GM12878 (cell line): ENCODE data around the gene HIF3A. TPM values are rescaled to one million over a fixed set of nuclear protein-coding genes. Genes with fewer than 3 reads are reported as not detected.
"Not testable (repeated sequence)": the region's sequence is repeated elsewhere in the genome, so short reads cannot be mapped to it uniquely, and the experiment has no call there.

ENCODE experiments used
- ATAC-seq: fragments of 200-7000 bp; cut with Tn5 transposase; 3 replicates; pipeline ENCODE4 v1.9.1; 2020; ENCODE audit warnings: mild to moderate bottlenecking, moderate library complexity
- BruUV-seq: library from RNA; stranded (reverse); fragments of 400-500 nt; replicated peaks from 2 replicates; lab custom pipeline; 2021; lab: Mats Ljungman, UMichigan
- CTCF ChIA-PET: fragments of 300-600 bp; sonication (Branson Sonifier 250); formaldehyde crosslinking; extraction: SDS; loops from one replicate; lab custom pipeline; 2021; ENCODE audit warnings: inconsistent platforms; lab: Yijun Ruan, JAX
- POLR2A ChIA-PET: fragments of 350-600 bp; formaldehyde crosslinking; extraction: SDS; loops from one replicate; lab custom pipeline; 2021; ENCODE audit warnings: inconsistent platforms; lab: Charles Lee
- RAD21 ChIA-PET: fragments of 300-600 bp; sonication (Branson Sonifier 250); formaldehyde crosslinking; loops from one replicate; lab custom pipeline; 2023; ENCODE audit warnings: antibody characterized with exemption; ENCODE audit not compliant: unreplicated experiment; lab: Charles Lee
- SMC1A ChIA-PET: fragments of 300-600 bp; sonication (Branson Sonifier 250); formaldehyde crosslinking; loops from one replicate; lab custom pipeline; 2023; ENCODE audit not compliant: unreplicated experiment, uncharacterized antibody; lab: Charles Lee
- DNase-seq: peaks from one replicate; pipeline ENCODE4 v3.0.0-alpha.2; 2011; ENCODE audit warnings: low read depth, low spot score
- FAIRE-seq: peaks from 3 replicates; lab custom pipeline; 2011; peaks lifted over from hg19 to GRCh38; lab: Jason Lieb, UNC
- H2AFZ ChIP-seq: 2 replicates; pipeline ENCODE4 v1.6.0; 2011; ENCODE audit warnings: low read depth, low read length, control low read depth; ENCODE audit not compliant: control insufficient read depth
- H3K27ac ChIP-seq: 2 replicates; pipeline ENCODE4 v1.5.1; 2011; ENCODE audit warnings: control low read depth; ENCODE audit not compliant: control insufficient read depth, insufficient read depth
- H3K27me3 ChIP-seq, 2 experiments: replicated peaks in 1 of 2; 2 replicates each; pipeline versions ENCODE4 v1.6.0 to v1.6.1; 2011; ENCODE audit warnings: low read length in 1 of 2; ENCODE audit not compliant: control insufficient read depth in 2 of 2, insufficient read depth in 2 of 2
- H3K36me3 ChIP-seq, 2 experiments: 2 replicates each; pipeline ENCODE4 v1.5.1; 2011; ENCODE audit warnings: low read length in 1 of 2; ENCODE audit not compliant: control insufficient read depth in 2 of 2, insufficient read depth in 2 of 2
- H3K4me1 ChIP-seq: 2 replicates; pipeline ENCODE4 v1.6.1; 2011; ENCODE audit warnings: mild to moderate bottlenecking, low read length, moderate library complexity, mixed read lengths; ENCODE audit not compliant: control insufficient read depth, insufficient read depth
- H3K4me2 ChIP-seq: 2 replicates; pipeline ENCODE4 v1.6.0; 2011; ENCODE audit warnings: control low read depth; ENCODE audit not compliant: control insufficient read depth, insufficient read depth
- H3K4me3 ChIP-seq: fragments of 200-600 bp; sonication (generic); 2 replicates; pipeline ENCODE4 v1.5.1; 2016
- H3K79me2 ChIP-seq: 2 replicates; pipeline ENCODE4 v1.6.0; 2011; ENCODE audit warnings: low read length; ENCODE audit not compliant: control insufficient read depth, insufficient read depth
- H3K9ac ChIP-seq: 2 replicates; pipeline ENCODE4 v1.8.0; 2011; ENCODE audit warnings: low read length, control low read depth, mixed read lengths; ENCODE audit not compliant: control insufficient read depth, insufficient read depth
- H3K9me3 ChIP-seq: replicated peaks from 3 replicates; pipeline ENCODE4 v1.5.1; 2011; ENCODE audit warnings: mild to moderate bottlenecking, low read length; ENCODE audit not compliant: control insufficient read depth, insufficient read depth
- H4K20me1 ChIP-seq: 2 replicates; pipeline ENCODE4 v1.6.0; 2011; ENCODE audit not compliant: control insufficient read depth, insufficient read depth
- BMI1 ChIP-seq: fragments of 450-650 bp; IDR thresholded peaks from 2 replicates; pipeline ENCODE4 v1.6.1; 2016; ENCODE audit warnings: mild to moderate bottlenecking, moderate library complexity, borderline replicate concordance
- CBFB ChIP-seq: IDR thresholded peaks from 2 replicates; pipeline ENCODE4 v1.6.1; 2016; ENCODE audit warnings: antibody characterized with exemption, low read depth
- CREB1 ChIP-seq: IDR thresholded peaks from 2 replicates; pipeline ENCODE4 v1.6.1; 2012; ENCODE audit warnings: low read depth, mild to moderate bottlenecking, inconsistent platforms
- DPF2 ChIP-seq: fragments of 450-650 bp; IDR thresholded peaks from 2 replicates; pipeline ENCODE4 v1.6.1; 2017; ENCODE audit warnings: mild to moderate bottlenecking
- EED ChIP-seq: sonication (generic); IDR thresholded peaks from 2 replicates; pipeline ENCODE4 v1.6.1; 2016; ENCODE audit warnings: antibody characterized with exemption, low read depth
- ETV6 ChIP-seq, 2 experiments: fragments of 450-650 bp in 1 of 2; IDR thresholded peaks in 1 of 2; conservative IDR thresholded peaks in 1 of 2; 2 replicates each; pipeline ENCODE4 v1.6.1; 2014; ENCODE audit warnings: antibody characterized with exemption in 1 of 2, borderline replicate concordance in 1 of 2, low read depth in 1 of 2, mild to moderate bottlenecking in 1 of 2, moderate library complexity in 1 of 2
- IKZF1 ChIP-seq: fragments of 450-650 bp; conservative IDR thresholded peaks from 2 replicates; pipeline ENCODE4 v1.6.1; 2017; ENCODE audit warnings: antibody characterized with exemption, mild to moderate bottlenecking
- IRF4 ChIP-seq: IDR thresholded peaks from 2 replicates; pipeline ENCODE4 v1.6.1; 2011; ENCODE audit warnings: low read depth, low read length
- MEF2A ChIP-seq: IDR thresholded peaks from 2 replicates; pipeline ENCODE4 v1.6.1; 2011; ENCODE audit warnings: low read depth, mild to moderate bottlenecking, low read length, moderate library complexity; ENCODE audit not compliant: insufficient read depth
- MEF2B ChIP-seq: fragments of 450-650 bp; IDR thresholded peaks from 2 replicates; pipeline ENCODE4 v1.6.1; 2018; ENCODE audit warnings: mild to moderate bottlenecking, moderate library complexity; ENCODE audit not compliant: partially characterized antibody, poor library complexity, severe bottlenecking
- NFIC ChIP-seq: IDR thresholded peaks from 2 replicates; pipeline ENCODE4 v1.6.1; 2012; ENCODE audit warnings: low read depth, mild to moderate bottlenecking, inconsistent platforms, low read length, moderate library complexity
- NR2C2 ChIP-seq: IDR thresholded peaks from 2 replicates; pipeline ENCODE4 v1.6.1; 2011; ENCODE audit warnings: borderline replicate concordance, low read depth; ENCODE audit not compliant: control insufficient read depth, insufficient read length
- PAX5 ChIP-seq: IDR thresholded peaks from 2 replicates; pipeline ENCODE4 v1.6.1; 2011; ENCODE audit warnings: low read depth, low read length, borderline replicate concordance
- RUNX3 ChIP-seq: IDR thresholded peaks from 2 replicates; pipeline ENCODE4 v1.6.1; 2012; ENCODE audit warnings: low read length, inconsistent platforms
- TBL1XR1 ChIP-seq: IDR thresholded peaks from 2 replicates; pipeline ENCODE4 v1.6.1; 2012; ENCODE audit warnings: low read depth, low read length, improper control_type of control experiment
- TCF3 ChIP-seq: IDR thresholded peaks from 2 replicates; pipeline ENCODE4 v1.6.1; 2012; ENCODE audit warnings: low read depth, mild to moderate bottlenecking, low read length, borderline replicate concordance; ENCODE audit not compliant: insufficient read depth
- WGBS: methylation state at CpG from one replicate; pipeline ENCODE4 v1.1.6; 2016; ENCODE audit warnings: low lambda C conversion rate; ENCODE audit not compliant: insufficient replicate concordance, insufficient coverage; ENCODE audit errors: missing lambda C conversion rate; 5-methylcytosine and 5-hydroxymethylcytosine counted together
- in situ Hi-C: fragments of 300-500 bp; cut with MboI; formaldehyde crosslinking; loops from 9 replicates; pipeline ENCODE4 v1.14.3; 2018; ENCODE audit warnings: mixed read lengths
- intact Hi-C: fragments of 100-400 bp; cut with micrococcal nuclease; formaldehyde crosslinking; loops from one replicate; pipeline ENCODE4 v1.14.2; 2022; ENCODE audit not compliant: unreplicated experiment
- polyA plus RNA-seq, 11 experiments: library from polyadenylated mRNA; depleted of rRNA in 4 of 11; unstranded in 6 of 11; stranded (reverse) in 5 of 11; fragments of >200 nt; fragmentation: Nextera tagmentation in 4 of 11; fragmentation: Illumina TruSeq in 1 of 11; extraction: Ambion mirVana in 4 of 11; extraction: Trizol in 1 of 11; gene quantifications; 1 replicate in 1 of 11; 2 replicates in 10 of 11; pipeline versions ENCODE4 v1.2.1 to v1.2.3, GENCODE V29; 2011 to 2016; ENCODE audit warnings: inconsistent platforms in 2 of 11, missing spikeins in 2 of 11, low read depth in 1 of 11
- total RNA-seq, 4 experiments: library from RNA; depleted of rRNA in 3 of 4; stranded (reverse); fragments of >200 nt in 3 of 4; fragmentation: Illumina TruSeq in 1 of 4; extraction: Trizol in 1 of 4; gene quantifications; 2 replicates each; pipeline versions ENCODE4 v1.2.1 to v1.2.3, GENCODE V29; 2013 to 2021

Gene HIF3A
- total and polyA plus RNA-seq, 10 of the 15 experiments (the other 5 are each of a cell fraction or from before 2014, with no cell fraction given), result 0.03 to 0.20 (median 0.06) TPM; not detected in 5

GRCh38 chr19:46256855-46257254, 40.0 kb upstream of the HIF3A start (continued):
- no peak for TF ChIP-seq NR2C2
- TF ChIP-seq, all 136 proteins: peak for 0

GRCh38 chr19:46261501-46261900, 35.3 kb upstream of the HIF3A start:
- 23% methylated on average over 6 of the region's 7 CpGs for WGBS
- H3K4me1 ChIP-seq, H3K79me2 ChIP-seq, FAIRE-seq, H3K4me2 ChIP-seq, in situ Hi-C loops, RAD21 ChIA-PET, H3K4me3 ChIP-seq, H3K27me3 ChIP-seq, POLR2A ChIA-PET, BruUV-seq, H4K20me1 ChIP-seq, H3K9ac ChIP-seq, DNase-seq, intact Hi-C loops, H3K27ac ChIP-seq, H3K9me3 ChIP-seq, ATAC-seq, H2AFZ ChIP-seq, H3K36me3 ChIP-seq: not testable (repeated sequence)
- CTCF ChIA-PET, result interaction anchor here (1.3 to 7.6 kb wide), 5 partner anchors 8 to 234 kb away, joined by 3 to 105 read pairs (median 5); no protein-coding TSS in a partner anchor
- SMC1A ChIA-PET, result interaction anchor here (4.5 kb wide), 1 partner anchor 234 kb away, joined by 34 read pairs; no protein-coding TSS in a partner anchor

DNA sequence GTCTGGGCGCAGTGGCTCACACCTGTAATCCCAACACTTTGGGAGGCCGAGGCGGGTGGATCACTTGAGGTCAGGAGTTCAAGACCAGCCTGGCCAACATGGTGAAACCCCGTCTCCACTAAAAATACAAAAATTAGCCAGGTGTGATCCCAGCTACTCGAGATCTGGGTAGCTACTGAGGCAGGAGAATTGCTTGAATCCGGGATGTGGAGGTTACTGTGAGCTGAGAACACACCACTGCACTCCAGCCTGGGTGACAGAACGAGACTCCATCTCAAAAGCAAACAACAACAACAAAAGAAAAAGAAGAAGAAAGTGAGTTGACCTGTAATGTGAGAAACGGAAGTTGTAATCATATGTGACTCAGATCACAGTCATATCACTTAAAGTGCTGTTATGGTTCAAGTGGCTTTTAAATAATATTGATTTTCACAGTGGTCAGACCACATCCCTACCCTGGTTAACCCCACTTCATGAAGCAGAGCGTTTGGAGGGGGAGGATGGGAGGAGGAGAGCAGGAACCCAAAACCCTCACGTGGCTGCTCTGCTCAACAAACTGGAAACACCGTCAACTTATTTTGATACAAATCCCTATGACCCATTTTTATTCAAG, 34.1 kb upstream of the HIF3A start:
- H3K36me3 ChIP-seq, BruUV-seq, H3K27me3 ChIP-seq, H3K9me3 ChIP-seq, H3K9ac ChIP-seq, H3K4me2 ChIP-seq, in situ Hi-C loops, H4K20me1 ChIP-seq, H3K4me3 ChIP-seq, intact Hi-C loops, H3K79me2 ChIP-seq, H3K27ac ChIP-seq, H3K4me1 ChIP-seq, POLR2A ChIA-PET, H2AFZ ChIP-seq: not testable (repeated sequence)
- ChIA-PET SMC1A (interaction anchor here (4.5 kb wide), 1 partner anchor 235 kb away, joined by 34 read pairs; no protein-coding TSS in a partner anchor), CTCF (interaction anchor here (1.5 to 7.6 kb wide), 4 partner anchors 9 to 235 kb away, joined by 3 to 105 read pairs (median 39); no protein-coding TSS in a partner anchor), RAD21 (interaction anchor here (1.3 kb wide), 1 partner anchor 184 kb away, joined by 4 read pairs; no protein-coding TSS in a partner anchor)
- DNase-seq (peak; percentile 64), ATAC-seq (peak; percentile 96), FAIRE-seq (peak; percentile 89)
- WGBS, result 1% methylated on average over 11 of the region's 11 CpGs
- TF ChIP-seq CBFB (peak; percentile 99), CREB1 (peak; percentile 65), IRF4 (peak; percentile 91), PAX5 (peak; percentile 96), DPF2 (0 out of 2 replicates have a peak, but pooled peaks have one; percentile 39), TBL1XR1 (peak; percentile 96), TCF3 (peak; percentile 57; the same call in 1 of the 2 replicates), EED (peak; percentile 84), RUNX3 (peak; percentile 100), IKZF1 (peak; percentile 48), BMI1 (peak; percentile 40; the same call in 1 of the 2 replicates), MEF2A (0 out of 2 replicates have a peak, but pooled peaks have one; percentile 47), NFIC (peak; percentile 92), MEF2B (peak; percentile 31), ETV6 (conservative IDR thresholded peaks at IDR 0.05 in 1 of 2, IDR thresholded peaks at IDR 0.05 in 1 of 2; ENCODE audit: borderline replicate concordance in 1 of 2, low read depth in 1 of 2) (peak in 1 of 2 experiments; percentile 52; a peak in 2 of 4 replicates)
